Measurements from ENCODE around the gene CCDC60.
A peak's percentile ranks its signal among the peaks of the same experiment; 100 is the strongest.

Gene CCDC60, protein sequence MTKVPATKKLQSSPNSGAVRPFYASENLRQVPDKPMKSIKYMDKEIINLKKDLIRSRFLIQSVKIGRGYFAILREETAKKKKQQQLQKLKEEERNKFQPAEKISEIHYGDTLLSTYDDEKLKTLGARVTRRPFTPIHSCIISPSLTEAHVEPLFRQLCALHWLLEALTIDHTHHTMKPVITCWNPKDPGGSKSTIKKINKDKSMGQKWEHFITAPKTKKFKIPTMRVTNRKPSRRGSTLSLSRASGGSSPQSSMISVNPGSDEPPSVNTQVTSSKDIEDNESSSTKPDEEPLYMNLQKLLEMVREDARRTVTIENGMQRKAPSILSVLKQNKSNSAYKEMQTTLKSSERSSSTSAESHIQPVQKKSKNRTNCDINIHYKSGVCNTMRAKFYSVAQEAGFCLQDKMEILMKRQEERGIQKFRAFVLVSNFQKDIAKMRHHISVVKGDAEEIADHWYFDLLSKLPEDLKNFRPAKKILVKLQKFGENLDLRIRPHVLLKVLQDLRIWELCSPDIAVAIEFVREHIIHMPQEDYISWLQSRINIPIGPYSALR
- long read RNA-seq, donor 1: 0 reads
- long read RNA-seq, donor 2: 0 reads
- long read RNA-seq, donor 3: 0 reads
- long read RNA-seq, donor 4: 0 reads
- long read RNA-seq, donor 5: 0 reads
- long read RNA-seq, donor 6: 0 reads
- long read RNA-seq, donor 7: 0 reads
- long read RNA-seq, donor 8: 0 reads

- DNase-seq: no peak
Measured at GRCh38 chr12:119334430-119335170, at the start of gene CCDC60. Gene CCDC60, plus strand, starts transcription at chr12:119334729. Its CDS starts 448 bp downstream, at chr12:119335177.

GRCh38 chr12:119288576-119288975 is 46.0 kb upstream of the CCDC60 start:
- no peak for DNase-seq

DNA sequence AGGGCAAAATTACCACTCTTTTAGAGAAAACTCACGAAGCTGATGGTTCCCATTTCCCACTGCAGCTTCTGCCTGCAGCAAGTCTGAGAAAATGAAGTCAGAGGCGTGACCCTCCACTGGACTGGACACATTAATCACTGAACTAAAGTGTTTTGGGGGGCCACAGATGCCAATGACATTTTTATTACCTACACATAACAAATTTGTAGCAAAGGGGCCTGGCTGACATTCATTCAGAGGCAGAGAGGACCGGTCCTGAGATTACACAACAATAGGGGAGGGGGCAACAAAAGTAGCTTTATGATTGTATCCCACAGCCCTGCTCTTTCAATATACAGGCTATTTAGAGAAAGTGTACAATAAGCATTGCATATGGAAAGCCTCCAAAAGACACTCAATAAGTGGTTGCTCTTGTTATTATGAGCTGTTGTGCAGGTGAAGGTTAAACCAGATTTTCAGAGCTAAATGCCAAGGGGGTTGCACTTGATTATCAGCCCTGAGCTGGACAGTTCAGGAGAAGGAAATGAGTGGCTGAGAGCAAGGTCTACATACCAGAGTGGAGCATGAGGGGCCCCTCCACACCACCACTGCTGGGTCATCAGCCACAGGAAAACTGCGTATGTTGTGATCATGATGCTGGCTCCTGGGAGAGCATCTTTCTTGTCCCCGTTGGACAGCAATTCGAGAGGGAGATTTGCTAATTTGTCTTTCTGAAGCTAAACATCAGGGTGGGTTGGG is 41.5 kb upstream of the CCDC60 start:
- peak; percentile 18 for DNase-seq

GRCh38 chr12:119294211-119294610 is 40.3 kb upstream of the CCDC60 start:
- no peak for DNase-seq

DNA sequence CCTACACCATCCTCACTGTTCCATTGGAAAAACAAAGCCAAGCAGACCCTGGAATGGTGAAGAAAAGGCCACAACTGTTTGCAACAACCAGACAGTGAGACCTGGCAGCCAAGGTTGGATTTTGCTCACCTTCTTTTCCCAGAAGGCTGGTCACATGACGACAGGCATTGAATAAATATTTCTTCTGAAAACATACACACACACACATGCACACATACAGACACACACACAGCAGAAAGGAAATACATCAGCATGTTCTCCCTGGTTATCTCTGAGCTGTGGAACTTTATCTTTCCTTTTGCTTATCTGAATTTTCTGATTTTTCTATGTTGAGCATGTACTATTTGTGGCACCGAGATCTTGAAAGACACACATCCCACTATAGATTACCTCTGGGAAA is 38.0 kb upstream of the CCDC60 start:
- no peak for DNase-seq

- no peak for DNase-seq
Measured at GRCh38 chr12:119299130-119299529, 35.4 kb upstream of the CCDC60 start.

DNA sequence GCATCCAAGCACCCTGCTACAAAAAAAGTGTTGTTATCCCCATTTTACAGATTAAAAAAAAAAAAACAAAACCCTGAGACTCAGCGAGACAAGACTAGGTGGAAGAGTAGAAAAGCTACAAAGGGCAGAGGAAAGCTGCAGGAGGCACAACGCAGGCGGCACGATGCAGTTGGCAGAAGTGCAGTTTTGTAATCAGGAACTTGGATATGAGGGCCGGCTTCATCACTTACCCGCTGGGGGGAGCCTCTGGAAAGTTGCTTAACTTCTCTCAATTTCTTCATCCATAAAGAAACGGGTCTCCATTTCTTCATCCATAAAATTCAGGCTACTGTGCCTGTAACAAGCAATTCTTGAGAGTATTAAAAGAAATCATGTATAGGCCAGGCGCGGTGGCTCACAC is 33.1 kb upstream of the CCDC60 start:
- DNase-seq: no peak

GRCh38 chr12:119302451-119303080 is 32.0 kb upstream of the CCDC60 start:
- DNase-seq: no peak

DNA sequence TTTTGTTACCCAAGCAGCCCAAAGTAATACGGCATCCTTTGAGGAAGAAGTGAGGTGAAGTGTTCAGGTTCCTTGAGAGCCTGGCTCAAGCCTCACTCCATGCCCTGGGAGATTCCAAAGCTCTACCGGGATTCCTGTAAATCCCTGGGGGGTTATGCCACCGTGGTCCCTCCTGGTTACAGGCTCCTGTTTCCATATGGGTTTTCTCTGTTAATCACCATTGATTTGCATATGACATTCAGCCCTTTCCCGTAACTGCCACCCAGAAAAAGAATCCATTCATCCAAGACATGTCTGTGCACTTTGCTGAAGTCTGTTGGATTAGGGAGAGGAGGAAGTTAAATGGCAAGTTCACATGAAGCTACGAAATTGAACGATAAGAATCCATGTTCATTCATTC is 27.9 kb upstream of the CCDC60 start:
- no peak for DNase-seq

GRCh38 chr12:119307747-119308146 is 26.8 kb upstream of the CCDC60 start:
- DNase-seq: no peak

GRCh38 chr12:119308708-119309456 is 25.6 kb upstream of the CCDC60 start:
- peak; percentile 49 for DNase-seq

DNA sequence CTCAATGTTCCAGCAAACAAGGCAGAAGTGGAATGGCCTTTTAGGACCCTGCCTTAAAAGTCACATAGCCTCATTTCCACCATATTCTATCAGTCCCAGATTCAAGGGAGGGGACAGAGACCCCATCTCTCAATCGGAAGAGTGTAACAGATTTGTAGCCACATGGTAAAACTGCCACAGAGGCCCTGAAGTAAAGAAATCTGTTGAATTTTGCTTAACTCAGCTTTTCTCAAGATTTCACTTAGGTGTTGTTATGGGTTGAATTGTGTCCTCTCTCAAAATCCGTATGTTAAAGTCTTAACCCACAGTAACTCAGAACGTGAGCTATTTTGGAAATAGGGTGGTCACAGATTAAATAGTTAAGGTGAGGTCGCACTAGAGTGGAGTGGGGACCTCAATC is 22.7 kb upstream of the CCDC60 start:
- DNase-seq: no peak

DNA sequence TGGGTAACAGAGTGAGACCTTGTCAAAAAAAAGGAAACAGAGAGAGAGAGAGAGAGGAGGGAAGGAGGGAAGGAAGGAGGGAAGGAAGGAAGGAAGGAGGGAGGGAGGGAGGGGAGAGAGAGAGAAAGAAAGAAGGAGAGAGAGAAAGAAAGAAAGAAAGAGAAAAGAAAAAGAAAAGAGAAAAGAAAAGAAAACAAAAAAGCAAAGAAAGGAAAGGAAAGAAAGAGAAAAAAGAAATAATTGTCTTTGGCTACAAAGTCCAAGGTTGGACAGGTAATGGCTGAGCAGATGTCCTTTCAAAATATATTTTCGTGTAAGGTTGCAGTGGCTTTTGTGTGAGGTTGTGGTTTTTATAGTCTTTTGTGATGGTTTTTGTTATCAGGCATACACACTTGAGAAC is 21.6 kb upstream of the CCDC60 start:
- DNase-seq: no peak

- no peak for DNase-seq
Measured at GRCh38 chr12:119314290-119314689, 20.2 kb upstream of the CCDC60 start.

GRCh38 chr12:119319638-119320037 is 14.9 kb upstream of the CCDC60 start:
- DNase-seq: no peak

DNA sequence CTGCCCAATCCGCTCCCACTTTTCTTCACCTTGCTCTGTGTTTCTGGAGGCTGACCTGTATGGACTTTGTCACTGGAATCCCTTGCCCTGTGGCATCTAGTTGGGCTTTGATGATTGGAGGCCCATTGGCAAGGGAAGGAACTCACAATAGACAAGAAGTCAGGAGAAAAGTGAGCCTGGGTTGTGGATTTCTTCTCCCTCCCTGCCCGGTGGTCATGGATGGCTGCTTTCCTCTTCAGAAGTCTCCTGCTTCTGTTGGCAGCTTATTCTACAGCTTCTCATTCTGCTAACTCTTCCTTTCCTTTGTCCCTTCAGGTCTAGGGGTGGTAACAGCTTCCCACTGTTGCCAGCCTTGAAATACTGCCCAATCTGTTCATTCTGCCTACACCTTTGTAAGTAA is 13.9 kb upstream of the CCDC60 start:
- DNase-seq: no peak

- no peak for DNase-seq
Measured at GRCh38 chr12:119322301-119322723, 12.2 kb upstream of the CCDC60 start.

DNA sequence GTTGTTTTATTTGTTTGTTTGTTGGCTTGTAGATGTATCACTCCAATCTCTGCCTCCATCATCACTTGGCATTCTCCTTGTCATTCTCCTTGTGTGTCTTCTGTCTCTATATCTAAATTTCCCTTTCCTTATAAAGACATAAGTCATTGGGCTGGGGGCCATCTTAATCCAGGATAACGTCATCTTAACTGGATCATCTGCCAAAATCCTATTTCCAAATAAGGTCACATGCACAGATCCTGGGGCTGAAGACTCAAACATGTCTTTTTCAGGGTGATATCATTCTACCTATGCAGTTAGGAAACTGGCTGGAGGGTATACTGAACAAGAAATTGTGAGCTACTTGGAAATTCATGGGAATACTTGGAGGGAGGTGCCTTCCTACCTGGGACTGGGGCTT is 8.7 kb upstream of the CCDC60 start:
- no peak for DNase-seq

GRCh38 chr12:119326341-119326740 is 8.2 kb upstream of the CCDC60 start:
- no peak for DNase-seq

- DNase-seq: no peak
Measured at GRCh38 chr12:119327471-119327870, 7.1 kb upstream of the CCDC60 start.

DNA sequence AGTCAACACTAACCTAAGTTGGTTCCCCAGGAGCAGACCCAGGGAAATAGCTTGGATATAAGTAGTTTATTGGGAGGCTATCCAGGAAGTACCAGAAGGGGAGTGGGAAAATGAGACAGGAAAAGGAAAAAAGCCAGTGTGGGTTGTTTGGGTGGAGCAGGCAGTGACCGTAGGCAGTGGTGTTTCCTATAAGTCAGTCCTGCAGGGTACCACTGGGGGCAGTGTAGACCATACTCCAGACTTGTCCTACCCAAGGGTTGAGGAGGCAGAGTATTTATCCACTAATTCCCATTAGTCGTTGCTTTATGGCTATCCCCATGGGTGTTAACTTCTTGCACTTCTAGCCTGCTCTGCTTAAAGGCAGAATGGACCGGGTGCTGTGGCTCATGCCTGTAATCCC is 6.4 kb upstream of the CCDC60 start:
- no peak for DNase-seq

Measured in right kidney (tissue), 9 donors.